ENCODE measurements around the gene LEMD1. TPM values are rescaled to one million over a fixed set of nuclear protein-coding genes. Genes with fewer than 3 reads are reported as not detected.
"Not testable (repeated sequence)": the region's sequence is repeated elsewhere in the genome, so short reads cannot be mapped to it uniquely, and the experiment has no call there.

The LEMD1 gene
- total RNA-seq, 2 donors from 2014 or later, result 3.1 TPM; not detected in 1

GRCh38 chr1:205404484-205404883, 17.4 kb downstream of the LEMD1 start:
- not testable (repeated sequence) for H3K4me1 Mint-ChIP-seq (ENCODE audit: low read depth); H3K36me3 Mint-ChIP-seq (ENCODE audit: insufficient read depth in 2 of 2); H3K4me3 Mint-ChIP-seq; H3K27me3 Mint-ChIP-seq (ENCODE audit: low read depth); ATAC-seq (replicated peaks in 1 of 2); DNase-seq; H3K9me3 Mint-ChIP-seq; H3K27ac Mint-ChIP-seq

- peaks cover 13% of the 10 kb centered on the region for H3K27me3 Mint-ChIP-seq (ENCODE audit: low read depth)
- DNase-seq, result no peak
- no peaks in the 10 kb centered on the region for H3K36me3 Mint-ChIP-seq (ENCODE audit: insufficient read depth in 2 of 2)
- H3K9me3 Mint-ChIP-seq, result no peaks in the 10 kb centered on the region
- H3K4me3 Mint-ChIP-seq, result no peak overlapping the region
- no peak for ATAC-seq (replicated peaks in 1 of 2)
- no peak overlapping the region for H3K27ac Mint-ChIP-seq
- H3K4me1 Mint-ChIP-seq (ENCODE audit: low read depth), result no peaks in the 10 kb centered on the region
Measured at GRCh38 chr1:205398586-205398985, 23.3 kb downstream of the LEMD1 start.

GRCh38 chr1:205396967-205397616, 24.8 kb downstream of the LEMD1 start:
- H3K36me3 Mint-ChIP-seq (ENCODE audit: insufficient read depth in 2 of 2), result no peaks in the 10 kb centered on the region
- H3K27ac Mint-ChIP-seq, result no peak overlapping the region
- no peaks in the 10 kb centered on the region for H3K9me3 Mint-ChIP-seq
- no peaks in the 10 kb centered on the region for H3K4me1 Mint-ChIP-seq (ENCODE audit: low read depth)
- H3K4me3 Mint-ChIP-seq, result no peak overlapping the region
- ATAC-seq (replicated peaks in 1 of 2) (no peak), DNase-seq (peak; percentile 8 to 29)
- H3K27me3 Mint-ChIP-seq (ENCODE audit: low read depth), result peaks cover 20% of the 10 kb centered on the region

- Mint-ChIP-seq H3K4me1 (ENCODE audit: low read depth) (no peaks in the 10 kb centered on the region), H3K9me3 (no peaks in the 10 kb centered on the region), H3K27me3 (ENCODE audit: low read depth) (peaks cover 22% of the 10 kb centered on the region), H3K27ac (no peak overlapping the region), H3K36me3 (ENCODE audit: insufficient read depth in 2 of 2) (no peaks in the 10 kb centered on the region), H3K4me3 (no peak overlapping the region)
- ATAC-seq (replicated peaks in 1 of 2) (no peak), DNase-seq (no peak)
Measured at GRCh38 chr1:205395616-205396015, 26.2 kb downstream of the LEMD1 start.

GRCh38 chr1:205392650-205393049, 29.2 kb downstream of the LEMD1 start:
- H3K27me3 Mint-ChIP-seq (ENCODE audit: low read depth), result peaks cover 22% of the 10 kb centered on the region
- ATAC-seq (replicated peaks in 1 of 2), result no peak
- H3K4me3 Mint-ChIP-seq, result no peak overlapping the region
- H3K36me3 Mint-ChIP-seq (ENCODE audit: insufficient read depth in 2 of 2), result no peaks in the 10 kb centered on the region
- no peaks in the 10 kb centered on the region for H3K4me1 Mint-ChIP-seq (ENCODE audit: low read depth)
- DNase-seq, result no peak
- no peaks in the 10 kb centered on the region for H3K9me3 Mint-ChIP-seq
- H3K27ac Mint-ChIP-seq, result no peak overlapping the region

GRCh38 chr1:205391386-205391785, 30.5 kb downstream of the LEMD1 start:
- Mint-ChIP-seq H3K36me3 (ENCODE audit: insufficient read depth in 2 of 2) (no peaks in the 10 kb centered on the region), H3K27ac (no peak overlapping the region), H3K9me3 (no peaks in the 10 kb centered on the region), H3K27me3 (ENCODE audit: low read depth) (peaks cover 22% of the 10 kb centered on the region), H3K4me3 (no peak overlapping the region), H3K4me1 (ENCODE audit: low read depth) (no peaks in the 10 kb centered on the region)
- DNase-seq, result no peak
- ATAC-seq (replicated peaks in 1 of 2), result no peak

GRCh38 chr1:205387845-205388244, 34.0 kb downstream of the LEMD1 start:
- Mint-ChIP-seq H3K27ac (no peak overlapping the region), H3K9me3 (no peaks in the 10 kb centered on the region), H3K4me1 (ENCODE audit: low read depth) (no peaks in the 10 kb centered on the region), H3K4me3 (no peak overlapping the region), H3K36me3 (ENCODE audit: insufficient read depth in 2 of 2) (no peaks in the 10 kb centered on the region), H3K27me3 (ENCODE audit: low read depth) (peaks cover 10% of the 10 kb centered on the region)
- no peak for DNase-seq
- no peak for ATAC-seq (replicated peaks in 1 of 2)

GRCh38 chr1:205382990-205383389, 38.9 kb downstream of the LEMD1 start:
- H3K27ac Mint-ChIP-seq; H3K9me3 Mint-ChIP-seq; DNase-seq; ATAC-seq (replicated peaks in 1 of 2); H3K4me1 Mint-ChIP-seq (ENCODE audit: low read depth); H3K27me3 Mint-ChIP-seq (ENCODE audit: low read depth); H3K36me3 Mint-ChIP-seq (ENCODE audit: insufficient read depth in 2 of 2); H3K4me3 Mint-ChIP-seq: not testable (repeated sequence)

GRCh38 chr1:205382561-205382960, 39.3 kb downstream of the LEMD1 start:
- Mint-ChIP-seq H3K4me3 (no peak overlapping the region), H3K36me3 (ENCODE audit: insufficient read depth in 2 of 2) (no peaks in the 10 kb centered on the region), H3K4me1 (ENCODE audit: low read depth) (no peaks in the 10 kb centered on the region), H3K27me3 (ENCODE audit: low read depth) (peaks cover 7% of the 10 kb centered on the region), H3K27ac (no peak overlapping the region), H3K9me3 (no peaks in the 10 kb centered on the region)
- DNase-seq, result no peak
- no peak for ATAC-seq (replicated peaks in 1 of 2)

GRCh38 chr1:205381305-205381704, 40.6 kb downstream of the LEMD1 start:
- no peak for DNase-seq
- Mint-ChIP-seq H3K4me1 (ENCODE audit: low read depth) (no peaks in the 10 kb centered on the region), H3K9me3 (no peaks in the 10 kb centered on the region), H3K4me3 (no peak overlapping the region), H3K36me3 (ENCODE audit: insufficient read depth in 2 of 2) (no peaks in the 10 kb centered on the region), H3K27me3 (ENCODE audit: low read depth) (peaks cover 14% of the 10 kb centered on the region), H3K27ac (no peak overlapping the region)
- ATAC-seq (replicated peaks in 1 of 2), result no peak

- Mint-ChIP-seq H3K27me3 (ENCODE audit: low read depth) (peaks cover 19% of the 10 kb centered on the region), H3K4me1 (ENCODE audit: low read depth) (no peaks in the 10 kb centered on the region), H3K27ac (no peak overlapping the region)
Measured at GRCh38 chr1:205380882-205381281, 41.0 kb downstream of the LEMD1 start.

GRCh38 chr1:205379056-205379455, 42.8 kb downstream of the LEMD1 start:
- ATAC-seq (replicated peaks in 1 of 2) (no peak), DNase-seq (no peak)
- Mint-ChIP-seq H3K36me3 (ENCODE audit: insufficient read depth in 2 of 2) (no peaks in the 10 kb centered on the region), H3K27me3 (ENCODE audit: low read depth) (peaks cover 26% of the 10 kb centered on the region), H3K9me3 (no peaks in the 10 kb centered on the region), H3K4me1 (ENCODE audit: low read depth) (peaks cover 12% of the 10 kb centered on the region), H3K4me3 (no peak overlapping the region), H3K27ac (no peak overlapping the region)

More at GRCh38 chr1:205380882-205381281, 41.0 kb downstream of the LEMD1 start:
- no peak for ATAC-seq (replicated peaks in 1 of 2)
- H3K4me3 Mint-ChIP-seq, result no peak overlapping the region
- no peak for DNase-seq
- H3K9me3 Mint-ChIP-seq, result no peaks in the 10 kb centered on the region
- H3K36me3 Mint-ChIP-seq (ENCODE audit: insufficient read depth in 2 of 2), result no peaks in the 10 kb centered on the region

GRCh38 chr1:205377355-205377754, 44.5 kb downstream of the LEMD1 start:
- peaks cover 16% of the 10 kb centered on the region for H3K4me1 Mint-ChIP-seq (ENCODE audit: low read depth)
- no peaks in the 10 kb centered on the region for H3K9me3 Mint-ChIP-seq
- ATAC-seq (replicated peaks in 1 of 2) (no peak), DNase-seq (no peak)
- no peak overlapping the region for H3K4me3 Mint-ChIP-seq
- H3K27me3 Mint-ChIP-seq (ENCODE audit: low read depth), result peaks cover 36% of the 10 kb centered on the region
- H3K27ac Mint-ChIP-seq, result no peak overlapping the region
- no peaks in the 10 kb centered on the region for H3K36me3 Mint-ChIP-seq (ENCODE audit: insufficient read depth in 2 of 2)

GRCh38 chr1:205376739-205377138, 45.1 kb downstream of the LEMD1 start:
- Mint-ChIP-seq H3K36me3 (ENCODE audit: insufficient read depth in 2 of 2) (no peaks in the 10 kb centered on the region), H3K27ac (no peak overlapping the region), H3K9me3 (no peaks in the 10 kb centered on the region), H3K27me3 (ENCODE audit: low read depth) (peaks cover 36% of the 10 kb centered on the region), H3K4me3 (no peak overlapping the region), H3K4me1 (ENCODE audit: low read depth) (peaks cover 16% of the 10 kb centered on the region)
- ATAC-seq (replicated peaks in 1 of 2), result no peak
- DNase-seq, result no peak

All from activated T-cell treated with anti-CD3 and anti-CD28 coated beads, Interleukin-2, amount 50 U/mL, for 72 hours (primary cell).